ENCODE results near the gene PRKCA. TPM values are rescaled to one million over a fixed set of nuclear protein-coding genes. Genes with fewer than 3 reads are reported as not detected.

PRKCA gene
- total and polyA plus RNA-seq, 9 of the 15 experiments (the other 6 are each of a cell fraction or from before 2014, with no cell fraction given): 3.2 to 33.0 (median 17.8) TPM

DNA sequence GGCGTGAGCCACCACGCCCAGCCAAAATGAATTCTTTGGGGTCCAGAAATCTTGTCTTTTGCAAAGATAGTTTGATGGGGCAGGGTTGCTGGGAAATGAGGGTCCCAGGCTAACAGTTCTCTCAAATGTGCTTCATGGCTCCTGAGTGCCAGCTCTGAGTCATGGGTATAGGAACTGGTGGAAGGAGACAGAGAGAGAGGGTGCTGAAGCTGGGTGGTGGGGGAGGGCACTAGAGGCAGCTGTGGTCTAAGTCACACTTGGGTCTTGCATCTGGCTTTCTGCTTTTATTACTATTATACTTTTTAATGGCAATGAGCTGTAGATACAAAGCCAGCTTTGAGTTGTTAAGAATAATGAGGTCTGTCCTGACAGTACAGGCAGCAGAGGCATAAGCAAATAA, 54.6 kb downstream of the PRKCA start:
- POLR2A ChIA-PET: no interaction called here

More for the DNA sequence above, 54.6 kb downstream of the PRKCA start:
- DNase-seq (ENCODE audit: extremely low read depth in 1 of 4, low spot score in 3 of 4) (no peak), FAIRE-seq (no peak), ATAC-seq (no peak)
- intact Hi-C loops (cut with micrococcal nuclease): no loop called here
- BruUV-seq (replicated peaks): no TSS peak
- H3K4me1 ChIP-seq (replicated peaks in 1 of 2; ENCODE audit: control insufficient read depth in 2 of 2, insufficient read depth in 2 of 2, low read length in 2 of 2): peaks cover 3 to 20% of the 10 kb centered on the region in 2 experiments; a peak in 3 of 5 replicates
- no peak overlapping the region for H3K27ac ChIP-seq (ENCODE audit: extremely low read depth, low read depth, low read length)
- TF ChIP-seq GABPB2 (CRISPR knock-in tag; conservative IDR thresholded peaks at IDR 0.05) (no peak), ZNF174 (CRISPR knock-in tag; IDR thresholded peaks at IDR 0.05) (no peak), MCM7 (IDR thresholded peaks at IDR 0.05) (no peak), L3MBTL2 (IDR thresholded peaks at IDR 0.05) (no peak), ZFP30 (CRISPR knock-in tag; IDR thresholded peaks at IDR 0.05; ENCODE audit: borderline replicate concordance) (no peak), ZNF408 (CRISPR knock-in tag; IDR thresholded peaks at IDR 0.05; ENCODE audit: low read depth) (no peak), SMAD4 (CRISPR knock-in tag; conservative IDR thresholded peaks at IDR 0.05) (no peak), ZNF263 (CRISPR knock-in tag; IDR thresholded peaks at IDR 0.05; ENCODE audit: borderline replicate concordance) (no peak), ZNF184 (CRISPR knock-in tag; IDR thresholded peaks at IDR 0.05) (no peak), SLC30A9 (CRISPR knock-in tag; IDR thresholded peaks at IDR 0.05) (no peak), POLR2B (IDR thresholded peaks at IDR 0.05; ENCODE audit: low read depth, partially characterized antibody) (no peak), ZNF146 (CRISPR knock-in tag; IDR thresholded peaks at IDR 0.05; ENCODE audit: unreplicated experiment) (no peak), ZNF311 (CRISPR knock-in tag; IDR thresholded peaks at IDR 0.05) (no peak), ZNF707 (CRISPR knock-in tag; conservative IDR thresholded peaks at IDR 0.05) (no peak)
- TF ChIP-seq, protein P1, sequence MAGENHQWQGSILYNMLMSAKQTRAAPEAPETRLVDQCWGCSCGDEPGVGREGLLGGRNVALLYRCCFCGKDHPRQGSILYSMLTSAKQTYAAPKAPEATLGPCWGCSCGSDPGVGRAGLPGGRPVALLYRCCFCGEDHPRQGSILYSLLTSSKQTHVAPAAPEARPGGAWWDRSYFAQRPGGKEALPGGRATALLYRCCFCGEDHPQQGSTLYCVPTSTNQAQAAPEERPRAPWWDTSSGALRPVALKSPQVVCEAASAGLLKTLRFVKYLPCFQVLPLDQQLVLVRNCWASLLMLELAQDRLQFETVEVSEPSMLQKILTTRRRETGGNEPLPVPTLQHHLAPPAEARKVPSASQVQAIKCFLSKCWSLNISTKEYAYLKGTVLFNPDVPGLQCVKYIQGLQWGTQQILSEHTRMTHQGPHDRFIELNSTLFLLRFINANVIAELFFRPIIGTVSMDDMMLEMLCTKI (IDR thresholded peaks at IDR 0.05; ENCODE audit: partially characterized antibody): no peak
- TF ChIP-seq, protein P2, sequence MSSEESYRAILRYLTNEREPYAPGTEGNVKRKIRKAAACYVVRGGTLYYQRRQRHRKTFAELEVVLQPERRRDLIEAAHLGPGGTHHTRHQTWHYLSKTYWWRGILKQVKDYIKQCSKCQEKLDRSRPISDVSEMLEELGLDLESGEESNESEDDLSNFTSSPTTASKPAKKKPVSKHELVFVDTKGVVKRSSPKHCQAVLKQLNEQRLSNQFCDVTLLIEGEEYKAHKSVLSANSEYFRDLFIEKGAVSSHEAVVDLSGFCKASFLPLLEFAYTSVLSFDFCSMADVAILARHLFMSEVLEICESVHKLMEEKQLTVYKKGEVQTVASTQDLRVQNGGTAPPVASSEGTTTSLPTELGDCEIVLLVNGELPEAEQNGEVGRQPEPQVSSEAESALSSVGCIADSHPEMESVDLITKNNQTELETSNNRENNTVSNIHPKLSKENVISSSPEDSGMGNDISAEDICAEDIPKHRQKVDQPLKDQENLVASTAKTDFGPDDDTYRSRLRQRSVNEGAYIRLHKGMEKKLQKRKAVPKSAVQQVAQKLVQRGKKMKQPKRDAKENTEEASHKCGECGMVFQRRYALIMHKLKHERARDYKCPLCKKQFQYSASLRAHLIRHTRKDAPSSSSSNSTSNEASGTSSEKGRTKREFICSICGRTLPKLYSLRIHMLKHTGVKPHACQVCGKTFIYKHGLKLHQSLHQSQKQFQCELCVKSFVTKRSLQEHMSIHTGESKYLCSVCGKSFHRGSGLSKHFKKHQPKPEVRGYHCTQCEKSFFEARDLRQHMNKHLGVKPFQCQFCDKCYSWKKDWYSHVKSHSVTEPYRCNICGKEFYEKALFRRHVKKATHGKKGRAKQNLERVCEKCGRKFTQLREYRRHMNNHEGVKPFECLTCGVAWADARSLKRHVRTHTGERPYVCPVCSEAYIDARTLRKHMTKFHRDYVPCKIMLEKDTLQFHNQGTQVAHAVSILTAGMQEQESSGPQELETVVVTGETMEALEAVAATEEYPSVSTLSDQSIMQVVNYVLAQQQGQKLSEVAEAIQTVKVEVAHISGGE (CRISPR knock-in tag; IDR thresholded peaks at IDR 0.05): no peak
- TF ChIP-seq, protein P3, sequence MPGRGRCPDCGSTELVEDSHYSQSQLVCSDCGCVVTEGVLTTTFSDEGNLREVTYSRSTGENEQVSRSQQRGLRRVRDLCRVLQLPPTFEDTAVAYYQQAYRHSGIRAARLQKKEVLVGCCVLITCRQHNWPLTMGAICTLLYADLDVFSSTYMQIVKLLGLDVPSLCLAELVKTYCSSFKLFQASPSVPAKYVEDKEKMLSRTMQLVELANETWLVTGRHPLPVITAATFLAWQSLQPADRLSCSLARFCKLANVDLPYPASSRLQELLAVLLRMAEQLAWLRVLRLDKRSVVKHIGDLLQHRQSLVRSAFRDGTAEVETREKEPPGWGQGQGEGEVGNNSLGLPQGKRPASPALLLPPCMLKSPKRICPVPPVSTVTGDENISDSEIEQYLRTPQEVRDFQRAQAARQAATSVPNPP (IDR thresholded peaks at IDR 0.05; ENCODE audit: borderline replicate concordance, insufficient read depth, insufficient read length): no peak
- H3K36me3 ChIP-seq (ENCODE audit: control insufficient read depth, insufficient read depth, low read length): no peaks in the 10 kb centered on the region
- no peaks in the 10 kb centered on the region for H3K9me1 ChIP-seq (ENCODE audit: control insufficient read depth, insufficient read depth, low read length)
- in situ Hi-C loops (cut with MboI): no loop called here
- no peak overlapping the region for H3K9ac ChIP-seq (ENCODE audit: insufficient read depth in 1 of 2, low read depth in 2 of 2, low read length in 2 of 2)
- CTCF ChIA-PET (ENCODE audit: low intra/inter-chr PET ratio): no interaction called here
- H3K9me3 ChIP-seq (replicated peaks; ENCODE audit: control insufficient read depth, insufficient read depth, low read depth, low read length): no peaks in the 10 kb centered on the region
- H3K79me2 ChIP-seq (ENCODE audit: control insufficient read depth, insufficient read depth, low read length): peaks cover 27% of the 10 kb centered on the region
- H3K4me3 ChIP-seq: no peak overlapping the region
- WGBS (ENCODE audit: insufficient coverage, low coverage, missing lambda C conversion rate): 100% methylated on average over 2 of the region's 2 CpGs
- H3K27me3 ChIP-seq (ENCODE audit: control insufficient read depth in 2 of 2, insufficient read depth in 2 of 2, low read length in 2 of 2): no peaks in the 10 kb centered on the region
- no peak overlapping the region for H2AFZ ChIP-seq (ENCODE audit: low read depth, low read length)
- H4K20me1 ChIP-seq (replicated peaks; ENCODE audit: control insufficient read depth, insufficient read depth, low read length): no peaks in the 10 kb centered on the region
- no peak overlapping the region for H3K4me2 ChIP-seq (ENCODE audit: insufficient read depth, low read length)

Data from K562 (cell line).